Ovary (tissue), 9 donors: Measurements from ENCODE around the gene MEGF6. TPM values are rescaled to one million over a fixed set of nuclear protein-coding genes. Genes with fewer than 3 reads are reported as not detected.

ENCODE experiments used
- DNase-seq, 5 donors: peaks; one replicate each; pipeline ENCODE4 v3.0.0-alpha.2; 2019 to 2020
- H3K27ac ChIP-seq, 2 donors: fragments of 200-600 bp; one replicate each; pipeline versions ENCODE4 v1.5.1 to v1.8.0; 2019 to 2022
- H3K27me3 ChIP-seq: fragments of 200-600 bp; one replicate; pipeline ENCODE4 v1.8.0; 2022
- H3K36me3 ChIP-seq: fragments of 200-600 bp; sonication (generic); one replicate; pipeline ENCODE4 v1.5.1; 2019
- H3K4me1 ChIP-seq: one replicate; pipeline ENCODE4 v1.8.1; 2013; ENCODE audit warnings: mild to moderate bottlenecking, moderate library complexity; ENCODE audit not compliant: insufficient read depth
- H3K4me3 ChIP-seq: fragments of 200-600 bp; sonication (generic); one replicate; pipeline ENCODE4 v1.5.1; 2017
- H3K9me3 ChIP-seq, 2 donors: fragments of 200-600 bp in 1 of 2; sonication (generic) in 1 of 2; one replicate each; pipeline versions ENCODE4 v1.5.1 to v1.8.1; 2013 to 2019; ENCODE audit warnings: mild to moderate bottlenecking in 1 of 2, moderate library complexity in 1 of 2
- EP300 ChIP-seq: sonication (generic); formaldehyde crosslinking; IDR thresholded peaks from one replicate; pipeline ENCODE4 v1.6.1; 2017; ENCODE audit warnings: antibody characterized with exemption
- POLR2A ChIP-seq: fragments of 450-650 bp; IDR thresholded peaks from one replicate; pipeline ENCODE4 v1.6.1; 2017; ENCODE audit warnings: antibody characterized with exemption, mild to moderate bottlenecking, moderate library complexity
- WGBS, 3 donors: extraction: QIAGEN DNeasy Blood & Tissue Kit in 1 of 3; methylation state at CpG; one replicate each; pipeline versions ENCODE4 v1.1.5 to v1.1.7; 2013 to 2017; 5-methylcytosine and 5-hydroxymethylcytosine counted together
- intact Hi-C, 4 donors: fragments of 100-400 bp; cut with DNase I; formaldehyde crosslinking; loops; one replicate each; pipeline versions ENCODE4 v1.11.0 to v1.15.1; 2022 to 2023
- polyA plus RNA-seq, 2 donors: library from polyadenylated mRNA; stranded (reverse); fragments of 200-250 nt in 1 of 2; fragments of 350-450 nt in 1 of 2; fragmentation: Illumina TruSeq in 1 of 2; extraction: RNeasy Lipid Tissue Mini Kit (QIAGEN cat#74804) in 1 of 2; gene quantifications; one replicate each; pipeline ENCODE4 v1.2.3, GENCODE V29; 2013 to 2014
- total RNA-seq, 7 donors: library from RNA; depleted of rRNA in 2 of 7; stranded (reverse); fragments of >200 nt in 2 of 7; fragmentation: NEBNext Ultra II Directional in 3 of 7; extraction: Animal tissue kit (Norgen Biotek cat#: 25700) in 3 of 7; gene quantifications; one replicate each; pipeline versions ENCODE4 v1.1.0 to v1.2.4, GENCODE V29; 2016 to 2023
- TF ChIP-seq, protein P1 (sequence below), 3 donors: fragments of 450-650 bp in 2 of 3; fragments of 200-600 bp in 1 of 3; IDR thresholded peaks; one replicate each; pipeline versions ENCODE4 v1.5.1 to v1.8.0; 2016 to 2022; ENCODE audit warnings: antibody characterized with exemption in 3 of 3, mild to moderate bottlenecking in 1 of 3
- donor health status: DM: no; HTN: no; CAD: no; lungs with moderate emphysema.
- donor health status: DM: no; HTN: no; CAD: no.
- donor health status: Bipolar disorder and iron deficiency.
- donor health status: DM: yes; HTN: yes; CAD: no.
- donor health status: DM: no; HTN: no; CAD: no.
- donor health status: DM: yes; HTN: yes; CAD: no.

MEGF6 gene
- total and polyA plus RNA-seq, 9 donors, result 0.10 to 117 (median 12.5) TPM

DNA sequence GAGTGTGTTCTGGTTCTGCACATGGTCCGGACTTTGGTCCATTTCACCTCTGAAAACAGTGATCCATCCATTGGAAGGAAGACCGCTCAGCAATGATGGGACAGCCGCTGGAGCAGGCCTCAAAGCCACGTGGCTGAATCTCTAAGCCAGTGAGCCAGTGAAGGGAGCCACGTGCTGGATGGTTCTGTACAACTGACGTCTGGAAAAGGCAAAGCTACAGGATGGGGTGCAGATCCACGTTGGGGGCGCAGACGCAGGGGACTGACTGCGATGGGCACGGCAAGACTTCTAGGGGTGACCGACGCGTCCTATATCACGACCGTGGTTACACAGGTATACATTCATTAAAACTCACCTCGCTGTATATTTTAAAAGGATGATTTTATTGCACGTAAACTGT is 167.0 kb downstream of the MEGF6 start:
- 85 to 88% (median 88%) methylated on average over 18 of the region's 18 CpGs for WGBS, 3 donors
- Histone ChIP-seq H3K27me3 (no peaks in the 10 kb centered on the region), H3K4me1 (no peaks in the 10 kb centered on the region), H3K4me3 (no peak overlapping the region), H3K27ac (no peak overlapping the region), H3K36me3 (no peaks in the 10 kb centered on the region), H3K9me3 (no peaks in the 10 kb centered on the region)
- DNase-seq, result peak in 1 of 5 donors; percentile 2
- TF ChIP-seq, protein P1, sequence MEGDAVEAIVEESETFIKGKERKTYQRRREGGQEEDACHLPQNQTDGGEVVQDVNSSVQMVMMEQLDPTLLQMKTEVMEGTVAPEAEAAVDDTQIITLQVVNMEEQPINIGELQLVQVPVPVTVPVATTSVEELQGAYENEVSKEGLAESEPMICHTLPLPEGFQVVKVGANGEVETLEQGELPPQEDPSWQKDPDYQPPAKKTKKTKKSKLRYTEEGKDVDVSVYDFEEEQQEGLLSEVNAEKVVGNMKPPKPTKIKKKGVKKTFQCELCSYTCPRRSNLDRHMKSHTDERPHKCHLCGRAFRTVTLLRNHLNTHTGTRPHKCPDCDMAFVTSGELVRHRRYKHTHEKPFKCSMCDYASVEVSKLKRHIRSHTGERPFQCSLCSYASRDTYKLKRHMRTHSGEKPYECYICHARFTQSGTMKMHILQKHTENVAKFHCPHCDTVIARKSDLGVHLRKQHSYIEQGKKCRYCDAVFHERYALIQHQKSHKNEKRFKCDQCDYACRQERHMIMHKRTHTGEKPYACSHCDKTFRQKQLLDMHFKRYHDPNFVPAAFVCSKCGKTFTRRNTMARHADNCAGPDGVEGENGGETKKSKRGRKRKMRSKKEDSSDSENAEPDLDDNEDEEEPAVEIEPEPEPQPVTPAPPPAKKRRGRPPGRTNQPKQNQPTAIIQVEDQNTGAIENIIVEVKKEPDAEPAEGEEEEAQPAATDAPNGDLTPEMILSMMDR (IDR thresholded peaks at IDR 0.05), result no peak
- TF ChIP-seq EP300 (no peak), POLR2A (no peak)
- intact Hi-C loops, result no loop called here

- no peaks in the 10 kb centered on the region for H3K27me3 ChIP-seq
- no peaks in the 10 kb centered on the region for H3K4me1 ChIP-seq
- WGBS, 3 donors, result 15 to 36% (median 21%) methylated on average over 7 of the region's 7 CpGs
- TF ChIP-seq, protein P1 (IDR thresholded peaks at IDR 0.05), result no peak
- TF ChIP-seq EP300 (no peak), POLR2A (no peak)
- no peak for DNase-seq
- no peaks in the 10 kb centered on the region for H3K36me3 ChIP-seq
- intact Hi-C loops, result no loop called here
- no peaks in the 10 kb centered on the region for H3K9me3 ChIP-seq
- no peak overlapping the region for H3K4me3 ChIP-seq
- no peak overlapping the region for H3K27ac ChIP-seq
These were observed 167.5 kb downstream of the MEGF6 start for GRCh38 chr1:3443807-3444206.

GRCh38 chr1:3442901-3443300 is 168.4 kb downstream of the MEGF6 start:
- peak in 1 of 5 donors; percentile 3 for DNase-seq
- no peak for TF ChIP-seq POLR2A
- TF ChIP-seq, protein P1 (IDR thresholded peaks at IDR 0.05), result no peak
- no peak for TF ChIP-seq EP300
- intact Hi-C loops, result no loop called here
- H3K27me3 ChIP-seq, result no peaks in the 10 kb centered on the region
- no peaks in the 10 kb centered on the region for H3K4me1 ChIP-seq
- H3K27ac ChIP-seq, result no peak overlapping the region
- 72 to 81% (median 76%) methylated on average over 12 of the region's 12 CpGs for WGBS, 3 donors
- H3K36me3 ChIP-seq, result no peaks in the 10 kb centered on the region
- no peaks in the 10 kb centered on the region for H3K9me3 ChIP-seq
- no peak overlapping the region for H3K4me3 ChIP-seq

DNA sequence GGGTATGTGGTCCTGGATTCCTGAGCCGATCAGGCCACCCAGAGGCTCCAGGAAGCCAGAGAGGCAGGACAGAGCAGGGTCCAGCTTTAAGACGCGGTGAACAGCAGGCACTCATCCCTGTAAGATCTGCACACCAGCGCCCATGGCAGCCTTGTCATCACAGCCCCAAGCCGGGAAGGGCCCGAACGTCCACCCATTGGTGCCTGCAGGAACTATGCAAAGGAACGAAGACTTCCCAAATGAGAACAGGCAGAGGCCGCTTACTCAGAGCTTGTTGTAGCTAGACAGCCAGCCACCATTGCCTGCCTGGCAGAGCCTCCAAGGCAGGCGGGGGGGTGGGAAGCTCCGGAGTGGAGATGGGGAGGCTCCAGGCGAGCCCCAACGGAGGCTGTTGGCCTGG is 169.0 kb downstream of the MEGF6 start:
- Histone ChIP-seq H3K36me3 (no peaks in the 10 kb centered on the region), H3K4me1 (no peaks in the 10 kb centered on the region), H3K27me3 (no peaks in the 10 kb centered on the region), H3K9me3 (no peaks in the 10 kb centered on the region), H3K27ac (no peak overlapping the region), H3K4me3 (no peak overlapping the region)
- TF ChIP-seq POLR2A (no peak), EP300 (no peak)
- TF ChIP-seq, protein P1 (IDR thresholded peaks at IDR 0.05), result no peak
- intact Hi-C loops, result no loop called here
- peak in 1 of 5 donors; percentile 3 for DNase-seq
- 74 to 77% (median 77%) methylated on average over 13 of the region's 13 CpGs for WGBS, 3 donors

DNA sequence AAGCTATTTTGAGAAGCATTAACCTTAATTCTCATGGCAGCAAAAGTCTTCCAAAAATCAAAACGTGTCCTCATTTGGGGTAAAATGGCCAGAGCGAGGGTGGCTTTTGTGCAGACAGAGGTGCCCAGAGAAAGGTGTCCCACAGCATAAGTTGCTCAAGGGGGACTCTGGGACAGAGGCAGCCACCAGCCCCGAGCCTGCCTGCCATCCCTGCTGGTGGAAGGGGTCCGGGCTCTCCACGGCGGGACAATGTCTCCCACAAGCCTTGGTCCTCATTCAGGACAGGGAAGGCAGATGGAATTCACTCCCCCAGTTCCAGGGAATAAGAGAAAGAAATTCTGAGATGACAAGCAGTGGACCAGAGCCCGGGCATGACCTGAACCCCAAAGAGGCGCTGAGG is 169.4 kb downstream of the MEGF6 start:
- no peak for DNase-seq
- TF ChIP-seq EP300 (no peak), POLR2A (no peak)
- TF ChIP-seq, protein P1 (IDR thresholded peaks at IDR 0.05), result no peak
- no peaks in the 10 kb centered on the region for H3K36me3 ChIP-seq
- H3K27me3 ChIP-seq, result no peaks in the 10 kb centered on the region
- no peak overlapping the region for H3K4me3 ChIP-seq
- H3K9me3 ChIP-seq, result no peaks in the 10 kb centered on the region
- H3K4me1 ChIP-seq, result no peaks in the 10 kb centered on the region
- intact Hi-C loops, result no loop called here
- 73 to 81% (median 73%) methylated on average over 8 of the region's 8 CpGs for WGBS, 3 donors
- H3K27ac ChIP-seq, result no peak overlapping the region
